ENCODE data around the gene HSD17B8. TPM values are rescaled to one million over a fixed set of nuclear protein-coding genes. Genes with fewer than 3 reads are reported as not detected.

The HSD17B8 gene
- polyA plus RNA-seq, 1 donor (not counting 4 experiments of a cell fraction or from before 2014, with no cell fraction given) = 18.6 TPM

GRCh38 chr6:33167374-33168283 lies 36.8 kb upstream of the HSD17B8 start:
- no peaks in the 10 kb centered on the region for H3K36me3 ChIP-seq (ENCODE audit: control insufficient read depth in 2 of 2, extremely low read depth in 1 of 2, insufficient read depth in 2 of 2, low read length in 2 of 2)
- no peaks in the 10 kb centered on the region for H3K79me2 ChIP-seq (ENCODE audit: control insufficient read depth, insufficient read depth, low read length)
- no peaks in the 10 kb centered on the region for H3K9me1 ChIP-seq (ENCODE audit: control insufficient read depth, extremely low read depth, insufficient read depth, low read length)
- FAIRE-seq (no peak), DNase-seq (ENCODE audit: low read depth, low spot score) (no peak)
- no peak overlapping the region for H3K27ac ChIP-seq (ENCODE audit: control insufficient read depth, insufficient read depth, low read length)
- H3K4me3 ChIP-seq (ENCODE audit: control insufficient read depth in 2 of 3, extremely low read depth in 1 of 3, insufficient read depth in 2 of 3, low read depth in 1 of 3, low read length in 3 of 3) = no peak overlapping the region
- no peaks in the 10 kb centered on the region for H4K20me1 ChIP-seq (ENCODE audit: control insufficient read depth, extremely low read depth, insufficient read depth, low read length)
- TF ChIP-seq CTCF (optimal IDR thresholded peaks at IDR 0.05 in 1 of 3, IDR thresholded peaks at IDR 0.05 in 1 of 3, conservative IDR thresholded peaks at IDR 0.05 in 1 of 3; ENCODE audit: extremely low read depth in 1 of 3, insufficient read depth in 2 of 3, low read length in 3 of 3) (no peak), EZH2 (IDR thresholded peaks at IDR 0.05; ENCODE audit: low read length) (no peak)
- no peak overlapping the region for H3K9ac ChIP-seq (ENCODE audit: control insufficient read depth, extremely low read depth, insufficient read depth, low read length)
- H3K9me3 ChIP-seq (ENCODE audit: control insufficient read depth, low read depth, low read length) = no peaks in the 10 kb centered on the region
- no peak overlapping the region for H2AFZ ChIP-seq (ENCODE audit: control insufficient read depth, low read length)
- peaks cover 1% of the 10 kb centered on the region for H3K4me1 ChIP-seq (ENCODE audit: control insufficient read depth, extremely low read depth, insufficient read depth, low read length)
- H3K27me3 ChIP-seq (ENCODE audit: control insufficient read depth, extremely low read depth, insufficient read depth, low read length) = peaks cover 7% of the 10 kb centered on the region
- dilution Hi-C loops (cut with MboI; ENCODE audit: extremely low pct_ligation_motif_present, low sequenced_read_pairs) = no loop called here
- no peak overlapping the region for H3K4me2 ChIP-seq (ENCODE audit: control insufficient read depth, extremely low read depth, insufficient read depth, low read depth, low read length)

- Histone ChIP-seq H3K9ac (ENCODE audit: control insufficient read depth, extremely low read depth, insufficient read depth, low read length) (no peak overlapping the region), H2AFZ (ENCODE audit: control insufficient read depth, low read length) (no peak overlapping the region), H3K4me1 (ENCODE audit: control insufficient read depth, extremely low read depth, insufficient read depth, low read length) (no peaks in the 10 kb centered on the region), H3K4me2 (ENCODE audit: control insufficient read depth, extremely low read depth, insufficient read depth, low read depth, low read length) (no peak overlapping the region), H3K36me3 (ENCODE audit: control insufficient read depth in 2 of 2, extremely low read depth in 1 of 2, insufficient read depth in 2 of 2, low read length in 2 of 2) (no peaks in the 10 kb centered on the region), H3K79me2 (ENCODE audit: control insufficient read depth, insufficient read depth, low read length) (no peaks in the 10 kb centered on the region), H3K27me3 (ENCODE audit: control insufficient read depth, extremely low read depth, insufficient read depth, low read length) (peaks cover 7% of the 10 kb centered on the region), H3K27ac (ENCODE audit: control insufficient read depth, insufficient read depth, low read length) (no peak overlapping the region), H4K20me1 (ENCODE audit: control insufficient read depth, extremely low read depth, insufficient read depth, low read length) (no peaks in the 10 kb centered on the region), H3K9me3 (ENCODE audit: control insufficient read depth, low read depth, low read length) (no peaks in the 10 kb centered on the region), H3K9me1 (ENCODE audit: control insufficient read depth, extremely low read depth, insufficient read depth, low read length) (no peaks in the 10 kb centered on the region), H3K4me3 (ENCODE audit: control insufficient read depth in 2 of 3, extremely low read depth in 1 of 3, insufficient read depth in 2 of 3, low read depth in 1 of 3, low read length in 3 of 3) (no peak overlapping the region)
- DNase-seq (ENCODE audit: low read depth, low spot score) (no peak), FAIRE-seq (no peak)
- dilution Hi-C loops (cut with MboI; ENCODE audit: extremely low pct_ligation_motif_present, low sequenced_read_pairs) = no loop called here
- TF ChIP-seq CTCF (optimal IDR thresholded peaks at IDR 0.05 in 1 of 3, IDR thresholded peaks at IDR 0.05 in 1 of 3, conservative IDR thresholded peaks at IDR 0.05 in 1 of 3; ENCODE audit: extremely low read depth in 1 of 3, insufficient read depth in 2 of 3, low read length in 3 of 3) = no peak
- TF ChIP-seq EZH2 (IDR thresholded peaks at IDR 0.05; ENCODE audit: low read length) = no peak
Observed at GRCh38 chr6:33168284-33168601, 36.2 kb upstream of the HSD17B8 start.

All from keratinocyte (primary cell).